Right ventricle myocardium inferior (tissue), 1 donor: ENCODE measurements around the gene DHX29. TPM values are rescaled to one million over a fixed set of nuclear protein-coding genes. Genes with fewer than 3 reads are reported as not detected.
"Not testable (repeated sequence)": the region's sequence is repeated elsewhere in the genome, so short reads cannot be mapped to it uniquely, and the experiment has no call there.

Experiments used
- ATAC-seq: fragments of 200-7000 bp; cut with Tn5 transposase; one replicate; pipeline ENCODE4 v1.9.1; 2020; ENCODE audit warnings: mild to moderate bottlenecking, moderate library complexity
- DNase-seq: peaks from one replicate; pipeline ENCODE4 v3.0.0; 2021; ENCODE audit errors: missing footprints
- intact Hi-C: fragments of 100-400 bp; cut with DNase I; formaldehyde crosslinking; loops from one replicate; pipeline ENCODE4 v1.11.0; 2022
- total RNA-seq: library from RNA; stranded (reverse); fragmentation: NEBNext Ultra II Directional; extraction: Animal tissue kit (Norgen Biotek cat#: 25700); gene quantifications from one replicate; pipeline ENCODE4 v1.2.1, GENCODE V29; 2021
- donor health status: DM: no; HTN: yes; CAD: no; lungs with severe emphysema.

The DHX29 gene
- total RNA-seq, 1 donor from 2014 or later, result 19.8 TPM

GRCh38 chr5:55318237-55318636 is 10.7 kb upstream of the DHX29 start:
- DNase-seq, ATAC-seq, intact Hi-C loops: not testable (repeated sequence)

- intact Hi-C loops, result no loop called here
- ATAC-seq (no peak), DNase-seq (no peak)
Observed at GRCh38 chr5:55316837-55317236, 9.3 kb upstream of the DHX29 start.

GRCh38 chr5:55316289-55316688 is 8.8 kb upstream of the DHX29 start:
- intact Hi-C loops, result no loop called here
- ATAC-seq (no peak), DNase-seq (no peak)

- ATAC-seq (no peak), DNase-seq (no peak)
- intact Hi-C loops, result no loop called here
Observed at GRCh38 chr5:55313870-55314617, 6.5 kb upstream of the DHX29 start.

- ATAC-seq, result no peak
- no peak for DNase-seq
- intact Hi-C loops, result no loop called here
Observed at GRCh38 chr5:55308254-55308836, 851 bp upstream of the DHX29 start.

GRCh38 chr5:55306641-55307382 is 682 bp downstream of the DHX29 start:
- intact Hi-C loops, result no loop called here
- DNase-seq, result no peak
- ATAC-seq, result no peak

- no peak for ATAC-seq
- intact Hi-C loops, result no loop called here
- no peak for DNase-seq
Observed at GRCh38 chr5:55305345-55305744, 2.1 kb downstream of the DHX29 start.

GRCh38 chr5:55304584-55304983 is 2.9 kb downstream of the DHX29 start:
- intact Hi-C loops, result no loop called here
- ATAC-seq, result no peak
- no peak for DNase-seq

GRCh38 chr5:55303238-55303690 is 4.2 kb downstream of the DHX29 start:
- no peak for ATAC-seq
- intact Hi-C loops, result no loop called here

GRCh38 chr5:55300890-55301289 is 6.6 kb downstream of the DHX29 start:
- no peak for DNase-seq
- no peak for ATAC-seq
- intact Hi-C loops, result no loop called here

More at GRCh38 chr5:55303238-55303690, 4.2 kb downstream of the DHX29 start:
- no peak for DNase-seq

GRCh38 chr5:55294935-55295334 is 12.6 kb downstream of the DHX29 start:
- intact Hi-C loops, result no loop called here
- no peak for ATAC-seq
- no peak for DNase-seq

GRCh38 chr5:55290991-55291390 is 16.5 kb downstream of the DHX29 start:
- DNase-seq (no peak), ATAC-seq (no peak)
- intact Hi-C loops, result no loop called here

- DNase-seq (no peak), ATAC-seq (no peak)
- intact Hi-C loops, result no loop called here
Observed at GRCh38 chr5:55289808-55290207, 17.7 kb downstream of the DHX29 start.

GRCh38 chr5:55286411-55286933 is 21.0 kb downstream of the DHX29 start:
- no peak for ATAC-seq
- intact Hi-C loops, result no loop called here
- DNase-seq, result no peak

GRCh38 chr5:55278778-55279177 is 28.7 kb downstream of the DHX29 start:
- DNase-seq (no peak), ATAC-seq (no peak)
- intact Hi-C loops, result no loop called here

GRCh38 chr5:55276771-55277170 is 30.7 kb downstream of the DHX29 start:
- no peak for ATAC-seq
- no peak for DNase-seq
- intact Hi-C loops, result no loop called here

GRCh38 chr5:55258339-55258738 is 49.2 kb downstream of the DHX29 start:
- DNase-seq (no peak), ATAC-seq (no peak)
- intact Hi-C loops, result no loop called here

GRCh38 chr5:55254802-55255201 is 52.7 kb downstream of the DHX29 start:
- no peak for DNase-seq
- no peak for ATAC-seq
- intact Hi-C loops, result no loop called here

- intact Hi-C loops, result no loop called here
- DNase-seq (no peak), ATAC-seq (no peak)
Observed at GRCh38 chr5:55250064-55250463, 57.4 kb downstream of the DHX29 start.

GRCh38 chr5:55241746-55242145 is 65.7 kb downstream of the DHX29 start:
- intact Hi-C loops, result no loop called here
- no peak for ATAC-seq
- no peak for DNase-seq
